NCI-H446 treated with DMSO at 0.1 percent for 48 hours (cell line): ENCODE results near the gene RAC3.

Experiments used
- DNase-seq: peaks from one replicate; lab custom pipeline; 2025; lab: John Stamatoyannopoulos, UW

Gene RAC3

GRCh38 chr17:82076785-82077591 lies 45.5 kb downstream of the RAC3 start:
- DNase-seq, result no peak

GRCh38 chr17:82077617-82078358 lies 46.3 kb downstream of the RAC3 start:
- no peak for DNase-seq

DNA sequence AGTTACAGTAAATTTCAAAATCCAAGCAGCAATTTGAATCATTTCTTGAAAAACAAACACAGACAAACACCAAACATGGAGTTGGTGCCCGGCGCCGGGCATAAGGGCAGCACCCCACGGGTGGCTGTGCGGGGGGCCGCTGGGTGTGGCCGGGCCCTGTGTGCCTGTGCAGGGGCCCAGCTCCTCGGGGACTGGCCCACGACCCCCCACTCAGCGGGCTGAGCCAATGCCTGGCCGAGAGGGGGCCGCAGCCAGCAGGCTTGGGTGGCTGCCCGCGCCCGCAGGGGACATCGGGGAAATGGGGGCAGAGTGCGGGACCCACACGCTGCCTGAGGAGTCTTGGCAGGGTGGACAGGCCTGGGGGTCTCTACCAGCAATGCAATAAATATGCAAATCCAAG lies 47.0 kb downstream of the RAC3 start:
- DNase-seq, result no peak

GRCh38 chr17:82079001-82079677 lies 47.7 kb downstream of the RAC3 start:
- no peak for DNase-seq

- DNase-seq, result no peak
Observed at GRCh38 chr17:82080048-82080788, 48.7 kb downstream of the RAC3 start.

DNA sequence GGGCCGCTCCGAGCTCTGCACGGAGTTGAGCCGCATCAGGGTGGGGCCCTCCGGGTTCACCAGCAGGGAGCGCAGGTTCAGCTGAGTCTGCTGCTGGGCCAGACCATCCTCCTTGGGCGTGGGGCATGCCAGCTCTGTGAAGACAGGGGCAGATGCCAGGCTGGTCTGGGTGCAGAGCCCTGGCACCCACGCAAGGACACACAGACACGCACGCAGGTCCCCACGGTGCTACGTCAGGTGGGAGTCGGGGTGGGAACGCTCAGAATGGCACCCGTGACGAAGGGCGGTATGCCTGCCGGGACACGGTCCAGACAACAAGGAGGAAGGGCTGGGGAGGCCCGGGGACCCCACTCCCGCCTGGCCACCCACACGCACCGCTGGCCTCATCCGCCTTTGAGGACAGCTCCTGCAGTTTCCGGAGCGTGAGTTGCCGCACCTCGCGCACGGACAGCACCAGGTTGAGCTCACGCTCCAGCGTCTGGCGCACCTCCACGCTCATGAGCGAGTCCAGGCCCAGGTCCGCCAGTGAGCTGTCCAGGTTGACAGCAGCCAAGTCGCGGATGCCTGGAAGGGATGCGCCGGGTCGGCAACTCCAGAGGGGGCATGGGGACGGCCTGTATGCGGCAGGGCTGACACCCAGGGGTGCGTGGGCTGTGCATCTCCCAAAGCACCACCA lies 49.4 kb downstream of the RAC3 start:
- DNase-seq, result no peak

DNA sequence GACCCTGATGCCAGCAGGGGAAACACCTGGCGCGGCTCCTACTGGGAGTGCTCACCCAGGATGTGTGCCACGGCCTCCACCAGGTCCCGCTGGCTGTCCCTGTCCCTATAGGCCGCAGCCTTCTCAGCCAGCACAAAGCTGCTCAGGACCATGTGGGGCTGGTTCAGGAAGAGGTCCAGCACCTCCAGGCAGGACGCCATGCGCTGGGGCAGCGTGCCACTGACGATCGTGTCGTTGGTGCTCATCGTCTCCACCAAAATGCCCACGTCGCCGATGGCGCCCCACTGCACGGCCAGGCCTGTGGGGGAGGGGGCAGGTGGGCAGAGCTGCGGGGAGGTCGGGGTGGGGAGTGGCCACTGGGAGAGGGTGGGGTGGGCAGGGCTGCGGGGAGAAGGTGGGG lies 50.1 kb downstream of the RAC3 start:
- DNase-seq, result no peak

DNA sequence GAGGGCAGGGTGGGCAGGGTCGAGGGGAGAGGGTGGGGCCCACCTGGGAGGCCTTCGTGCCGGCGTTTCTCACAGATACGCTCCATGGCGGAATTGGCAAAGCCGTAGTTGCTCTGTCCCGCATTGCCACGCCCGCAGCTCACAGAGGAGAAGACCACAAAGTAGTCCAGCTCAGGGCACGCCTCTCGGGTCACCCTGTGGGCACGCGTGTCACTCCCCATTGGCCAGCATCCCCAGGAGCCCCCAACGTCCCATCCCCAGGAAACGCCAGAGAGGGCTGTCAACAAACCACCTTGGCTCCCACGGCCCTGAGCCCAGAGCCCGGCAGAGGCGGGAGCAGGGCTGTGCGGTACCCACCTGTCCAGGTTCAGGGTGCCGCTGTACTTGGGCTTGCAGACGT lies 50.5 kb downstream of the RAC3 start:
- DNase-seq, result no peak

DNA sequence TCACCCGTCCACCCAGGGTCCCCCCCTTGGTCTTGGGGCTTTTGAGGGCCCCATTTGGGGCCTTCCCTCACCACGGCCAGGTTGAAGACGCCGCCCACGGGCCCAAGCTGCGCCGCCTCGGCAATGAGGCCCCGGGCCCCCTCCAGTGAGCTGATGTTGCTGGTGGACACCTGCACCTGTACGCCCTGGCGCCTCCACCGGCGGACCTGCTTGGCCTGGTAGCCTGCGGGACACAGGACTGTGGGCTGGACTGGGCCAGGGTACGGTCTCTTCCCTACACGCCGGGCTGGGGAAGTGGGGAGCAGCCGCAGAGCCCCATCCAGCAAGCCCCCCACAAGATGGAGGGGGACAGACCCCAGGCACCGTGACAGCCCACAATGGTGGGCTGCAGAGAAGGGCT lies 51.0 kb downstream of the RAC3 start:
- no peak for DNase-seq

DNA sequence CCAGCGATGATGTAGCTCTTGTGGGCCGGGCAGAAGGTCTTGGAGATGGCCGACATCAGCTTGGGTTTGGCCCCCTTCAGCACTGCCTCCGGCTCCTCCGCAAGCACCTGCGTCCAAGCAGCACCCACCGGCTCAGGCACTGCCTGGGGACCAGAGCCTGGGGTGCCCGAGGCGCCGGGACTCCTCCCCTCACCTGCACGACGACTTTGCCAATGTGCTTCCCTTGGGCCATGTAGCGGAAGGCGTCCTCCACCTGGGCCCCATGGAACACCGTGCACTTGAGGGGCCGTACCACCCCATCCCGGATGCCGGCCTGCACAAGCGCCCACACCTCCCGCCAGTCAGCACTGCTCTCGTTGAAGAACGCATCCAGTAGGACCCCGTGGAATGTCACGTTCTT lies 51.5 kb downstream of the RAC3 start:
- DNase-seq, result no peak
